ENCODE data around the gene MRM2. TPM values are rescaled to one million over a fixed set of nuclear protein-coding genes. Genes with fewer than 3 reads are reported as not detected.

Gene MRM2
- total and polyA plus RNA-seq, 2 donors from 2014 or later = 25.6 TPM

- peaks cover 0 to under 1% (median 0%) of the 10 kb centered on the region in 3 donors for H3K4me1 ChIP-seq (ENCODE audit: control insufficient read depth in 2 of 3, insufficient read depth in 2 of 3, low read depth in 1 of 3, low read length in 3 of 3)
- DNase-seq = peak in 1 of 5 donors; percentile 35
- TF ChIP-seq, protein P1, sequence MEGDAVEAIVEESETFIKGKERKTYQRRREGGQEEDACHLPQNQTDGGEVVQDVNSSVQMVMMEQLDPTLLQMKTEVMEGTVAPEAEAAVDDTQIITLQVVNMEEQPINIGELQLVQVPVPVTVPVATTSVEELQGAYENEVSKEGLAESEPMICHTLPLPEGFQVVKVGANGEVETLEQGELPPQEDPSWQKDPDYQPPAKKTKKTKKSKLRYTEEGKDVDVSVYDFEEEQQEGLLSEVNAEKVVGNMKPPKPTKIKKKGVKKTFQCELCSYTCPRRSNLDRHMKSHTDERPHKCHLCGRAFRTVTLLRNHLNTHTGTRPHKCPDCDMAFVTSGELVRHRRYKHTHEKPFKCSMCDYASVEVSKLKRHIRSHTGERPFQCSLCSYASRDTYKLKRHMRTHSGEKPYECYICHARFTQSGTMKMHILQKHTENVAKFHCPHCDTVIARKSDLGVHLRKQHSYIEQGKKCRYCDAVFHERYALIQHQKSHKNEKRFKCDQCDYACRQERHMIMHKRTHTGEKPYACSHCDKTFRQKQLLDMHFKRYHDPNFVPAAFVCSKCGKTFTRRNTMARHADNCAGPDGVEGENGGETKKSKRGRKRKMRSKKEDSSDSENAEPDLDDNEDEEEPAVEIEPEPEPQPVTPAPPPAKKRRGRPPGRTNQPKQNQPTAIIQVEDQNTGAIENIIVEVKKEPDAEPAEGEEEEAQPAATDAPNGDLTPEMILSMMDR (IDR thresholded peaks at IDR 0.05; ENCODE audit: borderline replicate concordance, extremely low read depth, insufficient read depth) = no peak
- no peak overlapping the region for H3K9ac ChIP-seq (ENCODE audit: low read length in 3 of 3)
- peaks cover 0 to 11% (median 8%) of the 10 kb centered on the region in 3 donors for H3K36me3 ChIP-seq (ENCODE audit: control insufficient read depth in 2 of 3, insufficient read depth in 3 of 3, low read length in 3 of 3)
- no peak for FAIRE-seq
- H3K4me3 ChIP-seq (ENCODE audit: low read length in 3 of 3) = no peak overlapping the region
- no peak overlapping the region for H3K27ac ChIP-seq (ENCODE audit: low read depth in 2 of 2, low read length in 2 of 2)
- H3K27me3 ChIP-seq (ENCODE audit: control insufficient read depth, insufficient read depth, low read length) = no peaks in the 10 kb centered on the region
- no peaks in the 10 kb centered on the region for H3K9me3 ChIP-seq (ENCODE audit: control insufficient read depth in 2 of 3, insufficient read depth in 1 of 3, low read length in 3 of 3)
- intact Hi-C loops (cut with DNase I) = no loop called here
Observed at GRCh38 chr7:2274666-2275065, 32.7 kb upstream of the MRM2 start.

- Histone ChIP-seq H3K4me1 (ENCODE audit: control insufficient read depth in 2 of 3, insufficient read depth in 2 of 3, low read depth in 1 of 3, low read length in 3 of 3) (no peaks in the 10 kb centered on the region), H3K9me3 (ENCODE audit: control insufficient read depth in 2 of 3, insufficient read depth in 1 of 3, low read length in 3 of 3) (no peaks in the 10 kb centered on the region), H3K36me3 (ENCODE audit: control insufficient read depth in 2 of 3, insufficient read depth in 3 of 3, low read length in 3 of 3) (peaks cover 0 to 11% (median 8%) of the 10 kb centered on the region in 3 donors), H3K27ac (ENCODE audit: low read depth in 2 of 2, low read length in 2 of 2) (no peak overlapping the region), H3K4me3 (ENCODE audit: low read length in 3 of 3) (no peak overlapping the region), H3K27me3 (ENCODE audit: control insufficient read depth, insufficient read depth, low read length) (no peaks in the 10 kb centered on the region), H3K9ac (ENCODE audit: low read length in 3 of 3) (no peak overlapping the region)
- DNase-seq = peak in 1 of 5 donors; percentile 25
- FAIRE-seq = no peak
- TF ChIP-seq, protein P1 (IDR thresholded peaks at IDR 0.05; ENCODE audit: borderline replicate concordance, extremely low read depth, insufficient read depth) = no peak
- intact Hi-C loops (cut with DNase I) = no loop called here
Observed at GRCh38 chr7:2273866-2274265, 31.9 kb upstream of the MRM2 start.

DNA sequence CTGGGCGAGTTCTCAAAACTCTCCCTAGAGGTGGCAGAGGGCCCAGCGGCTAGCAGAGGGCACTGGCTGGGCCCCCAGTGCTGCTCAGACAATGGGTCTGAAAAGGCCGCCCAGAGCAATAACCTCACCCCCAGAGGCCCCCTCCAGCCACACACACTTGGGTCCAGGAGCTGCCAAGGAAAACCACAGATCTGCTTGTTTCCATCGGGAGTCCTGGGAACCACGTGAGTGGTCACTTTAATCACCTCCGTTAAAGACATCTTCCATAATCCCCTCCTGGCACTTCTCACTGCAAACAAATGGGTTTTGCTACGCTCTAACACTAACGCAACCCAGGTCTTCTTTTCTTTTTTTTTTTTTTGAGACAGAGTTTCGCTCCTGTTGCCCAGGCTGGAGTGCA, 30.0 kb upstream of the MRM2 start:
- no peak overlapping the region for H3K9ac ChIP-seq (ENCODE audit: low read length in 3 of 3)
- H3K27me3 ChIP-seq (ENCODE audit: control insufficient read depth, insufficient read depth, low read length) = no peaks in the 10 kb centered on the region
- H3K4me3 ChIP-seq (ENCODE audit: low read length in 3 of 3) = no peak overlapping the region
- no peaks in the 10 kb centered on the region for H3K4me1 ChIP-seq (ENCODE audit: control insufficient read depth in 2 of 3, insufficient read depth in 2 of 3, low read depth in 1 of 3, low read length in 3 of 3)
- FAIRE-seq (no peak), DNase-seq (peak in 1 of 5 donors; percentile 18)
- TF ChIP-seq, protein P1 (IDR thresholded peaks at IDR 0.05; ENCODE audit: borderline replicate concordance, extremely low read depth, insufficient read depth) = no peak
- intact Hi-C loops (cut with DNase I) = no loop called here
- no peak overlapping the region for H3K27ac ChIP-seq (ENCODE audit: low read depth in 2 of 2, low read length in 2 of 2)
- no peaks in the 10 kb centered on the region for H3K9me3 ChIP-seq (ENCODE audit: control insufficient read depth in 2 of 3, insufficient read depth in 1 of 3, low read length in 3 of 3)
- peaks cover 0 to 11% (median 8%) of the 10 kb centered on the region in 3 donors for H3K36me3 ChIP-seq (ENCODE audit: control insufficient read depth in 2 of 3, insufficient read depth in 3 of 3, low read length in 3 of 3)
